ENCODE data around the gene ARHGEF40.

ARHGEF40 gene

GRCh38 chr14:21093769-21094681, 23.9 kb downstream of the ARHGEF40 start:
- peaks cover 21% of the 10 kb centered on the region for H3K4me1 Mint-ChIP-seq
- no peaks in the 10 kb centered on the region for H3K27me3 Mint-ChIP-seq
- no peak overlapping the region for H3K4me3 Mint-ChIP-seq
- H3K27ac Mint-ChIP-seq: no peak overlapping the region
- ATAC-seq (no peak), DNase-seq (no peak)
- no peaks in the 10 kb centered on the region for H3K9me3 Mint-ChIP-seq

- no peak overlapping the region for H3K27ac Mint-ChIP-seq
- H3K4me1 Mint-ChIP-seq: peaks cover 27% of the 10 kb centered on the region
- H3K27me3 Mint-ChIP-seq: no peaks in the 10 kb centered on the region
- H3K9me3 Mint-ChIP-seq: no peaks in the 10 kb centered on the region
- DNase-seq: no peak
- H3K4me3 Mint-ChIP-seq: no peak overlapping the region
- ATAC-seq: no peak
Observed at GRCh38 chr14:21095430-21096205, 25.5 kb downstream of the ARHGEF40 start.

- DNase-seq: no peak
- H3K9me3 Mint-ChIP-seq: no peaks in the 10 kb centered on the region
- ATAC-seq: no peak
- no peak overlapping the region for H3K27ac Mint-ChIP-seq
- H3K4me1 Mint-ChIP-seq: peaks cover 27% of the 10 kb centered on the region
- no peaks in the 10 kb centered on the region for H3K27me3 Mint-ChIP-seq
- H3K4me3 Mint-ChIP-seq: no peak overlapping the region
Observed at GRCh38 chr14:21096438-21096837, 26.3 kb downstream of the ARHGEF40 start.

GRCh38 chr14:21096978-21097635, 27.0 kb downstream of the ARHGEF40 start:
- peaks cover 34% of the 10 kb centered on the region for H3K4me1 Mint-ChIP-seq
- H3K9me3 Mint-ChIP-seq: no peaks in the 10 kb centered on the region
- peak overlapping the region; percentile 81 to 83 for H3K4me3 Mint-ChIP-seq
- H3K27ac Mint-ChIP-seq: peak overlapping the region; percentile 71 to 92
- no peaks in the 10 kb centered on the region for H3K27me3 Mint-ChIP-seq
- DNase-seq (no peak), ATAC-seq (no peak)

GRCh38 chr14:21097636-21098075, 27.6 kb downstream of the ARHGEF40 start:
- peak; percentile 46 for ATAC-seq
- DNase-seq: no peak
- H3K27ac Mint-ChIP-seq: peak overlapping the region; percentile 71 to 92
- peak overlapping the region; percentile 81 to 83 for H3K4me3 Mint-ChIP-seq
- no peaks in the 10 kb centered on the region for H3K27me3 Mint-ChIP-seq
- peaks cover 35% of the 10 kb centered on the region for H3K4me1 Mint-ChIP-seq
- no peaks in the 10 kb centered on the region for H3K9me3 Mint-ChIP-seq

- ATAC-seq (peak; percentile 44), DNase-seq (no peak)
- Mint-ChIP-seq H3K4me1 (peaks cover 36% of the 10 kb centered on the region), H3K27ac (peak within 1 kb of the TSS; percentile 71 to 92), H3K27me3 (no peaks in the 10 kb centered on the region), H3K9me3 (no peaks in the 10 kb centered on the region), H3K4me3 (peak within 1 kb of the TSS; percentile 84 to 93)
Observed at GRCh38 chr14:21098076-21098891, 28.2 kb downstream of the ARHGEF40 start, which contains the start of gene ZNF219. Gene ZNF219 (minus strand): TSS chr14:21098655. CDS start chr14:21093591, 5,064 bp downstream.

- no peaks in the 10 kb centered on the region for H3K27me3 Mint-ChIP-seq
- ATAC-seq: no peak
- peak overlapping the region; percentile 56 to 92 for H3K27ac Mint-ChIP-seq
- peaks cover 40% of the 10 kb centered on the region for H3K4me1 Mint-ChIP-seq
- DNase-seq: no peak
- H3K4me3 Mint-ChIP-seq: peak overlapping the region; percentile 84 to 93
- no peaks in the 10 kb centered on the region for H3K9me3 Mint-ChIP-seq
Observed at GRCh38 chr14:21098892-21099595, 28.9 kb downstream of the ARHGEF40 start.

- H3K4me1 Mint-ChIP-seq: peaks cover 42% of the 10 kb centered on the region
- H3K27ac Mint-ChIP-seq: no peak overlapping the region
- H3K4me3 Mint-ChIP-seq: peak overlapping the region; percentile 84 to 93
- H3K9me3 Mint-ChIP-seq: no peaks in the 10 kb centered on the region
- DNase-seq (no peak), ATAC-seq (no peak)
- no peaks in the 10 kb centered on the region for H3K27me3 Mint-ChIP-seq
Observed at GRCh38 chr14:21099596-21099985, 29.5 kb downstream of the ARHGEF40 start.

GRCh38 chr14:21100931-21101330, 30.8 kb downstream of the ARHGEF40 start, which contains the start of gene TMEM253:
Gene TMEM253 (plus strand): TSS chr14:21101066. CDS start chr14:21101344, 278 bp downstream.
- Mint-ChIP-seq H3K4me3 (no peak within 1 kb of the TSS), H3K9me3 (no peaks in the 10 kb centered on the region), H3K4me1 (peaks cover 46% of the 10 kb centered on the region), H3K27ac (no peak within 1 kb of the TSS), H3K27me3 (no peaks in the 10 kb centered on the region)
- DNase-seq (no peak), ATAC-seq (no peak)

GRCh38 chr14:21101802-21102413, 31.8 kb downstream of the ARHGEF40 start:
- Mint-ChIP-seq H3K27ac (peak overlapping the region; percentile 37 to 40), H3K4me1 (peaks cover 50% of the 10 kb centered on the region), H3K9me3 (no peaks in the 10 kb centered on the region), H3K4me3 (peak overlapping the region; percentile 86 to 98), H3K27me3 (no peaks in the 10 kb centered on the region)
- no peak for DNase-seq
- ATAC-seq: peak; percentile 8

- DNase-seq (no peak), ATAC-seq (no peak)
- Mint-ChIP-seq H3K4me1 (peaks cover 46% of the 10 kb centered on the region), H3K27me3 (no peaks in the 10 kb centered on the region), H3K27ac (peak overlapping the region; percentile 37 to 98), H3K9me3 (no peaks in the 10 kb centered on the region), H3K4me3 (peak overlapping the region; percentile 86 to 98)
Observed at GRCh38 chr14:21102521-21103410, 32.7 kb downstream of the ARHGEF40 start.

- H3K4me3 Mint-ChIP-seq: peak overlapping the region; percentile 86 to 98
- ATAC-seq (no peak), DNase-seq (no peak)
- peak overlapping the region; percentile 97 to 98 for H3K27ac Mint-ChIP-seq
- H3K9me3 Mint-ChIP-seq: no peaks in the 10 kb centered on the region
- H3K4me1 Mint-ChIP-seq: peaks cover 46% of the 10 kb centered on the region
- no peaks in the 10 kb centered on the region for H3K27me3 Mint-ChIP-seq
Observed at GRCh38 chr14:21103411-21103709, 33.3 kb downstream of the ARHGEF40 start.

Measured in stimulated activated naive CD8-positive, alpha-beta T cell treated with anti-CD3 and anti-CD28 coated beads, Interleukin-15, amount 100 ng/mL, for 72 hours (primary cell).